Hepatocyte (in vitro differentiated cells): Measurements from ENCODE around the gene MON2.

Source experiments
- CTCF ChIP-seq: fragments of 200-600 bp; sonication (generic); IDR thresholded peaks from 2 replicates; pipeline ENCODE4 v1.5.1; 2016; ENCODE audit warnings: antibody characterized with exemption, mild to moderate bottlenecking; ENCODE audit not compliant: poor library complexity
- EZH2 ChIP-seq: fragments of 200-600 bp; sonication (generic); IDR thresholded peaks from 2 replicates; pipeline ENCODE4 v1.6.1; 2016; ENCODE audit warnings: antibody characterized with exemption, mild to moderate bottlenecking, borderline replicate concordance
- EZH2phosphoT487 ChIP-seq: fragments of 200-600 bp; sonication (generic); IDR thresholded peaks from one replicate; pipeline ENCODE4 v1.6.1; 2018; ENCODE audit warnings: antibody characterized with exemption, mild to moderate bottlenecking, low read depth, moderate library complexity; ENCODE audit not compliant: unreplicated experiment, severe bottlenecking

- TF ChIP-seq CTCF, result no peak
- no peak for TF ChIP-seq EZH2
- TF ChIP-seq EZH2phosphoT487, result no peak
These were observed 181.0 kb downstream of the MON2 start for GRCh38 chr12:62647586-62647985.
